ENCODE measurements around the gene LAMTOR2.

DNA sequence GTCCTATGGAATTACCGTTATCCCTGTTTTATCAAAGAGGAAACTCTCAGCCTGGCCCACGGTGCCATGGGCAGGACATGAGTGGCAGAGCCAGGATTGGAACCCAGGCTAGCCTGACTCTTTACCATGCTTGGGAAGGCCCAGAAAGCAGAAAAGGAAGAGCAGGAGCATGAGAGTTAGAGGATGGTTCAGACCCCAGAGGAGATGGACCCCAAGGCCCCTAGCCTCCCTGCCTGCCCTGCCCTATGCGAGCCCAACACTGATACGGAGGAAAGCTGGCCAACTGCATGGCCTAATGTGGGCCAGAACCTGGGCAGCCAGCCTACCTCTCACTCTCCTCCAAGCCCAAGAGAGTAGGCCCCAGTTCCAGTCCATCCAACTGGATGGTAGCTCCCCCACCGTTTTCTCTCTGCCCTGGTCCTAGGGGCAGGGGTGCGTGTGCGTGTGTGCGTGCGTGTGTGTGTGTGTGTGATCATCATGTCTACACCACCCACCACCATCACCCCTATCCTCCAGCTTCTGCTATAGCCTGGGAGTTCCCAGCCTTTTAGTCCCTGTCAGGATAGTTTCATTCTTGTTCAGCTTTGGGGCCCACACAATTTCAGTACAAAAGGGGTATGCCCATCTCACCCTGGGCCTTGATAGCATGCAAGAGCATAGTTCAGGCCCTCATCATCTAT, 43.1 kb downstream of the LAMTOR2 start:
- TF ChIP-seq, protein P1, sequence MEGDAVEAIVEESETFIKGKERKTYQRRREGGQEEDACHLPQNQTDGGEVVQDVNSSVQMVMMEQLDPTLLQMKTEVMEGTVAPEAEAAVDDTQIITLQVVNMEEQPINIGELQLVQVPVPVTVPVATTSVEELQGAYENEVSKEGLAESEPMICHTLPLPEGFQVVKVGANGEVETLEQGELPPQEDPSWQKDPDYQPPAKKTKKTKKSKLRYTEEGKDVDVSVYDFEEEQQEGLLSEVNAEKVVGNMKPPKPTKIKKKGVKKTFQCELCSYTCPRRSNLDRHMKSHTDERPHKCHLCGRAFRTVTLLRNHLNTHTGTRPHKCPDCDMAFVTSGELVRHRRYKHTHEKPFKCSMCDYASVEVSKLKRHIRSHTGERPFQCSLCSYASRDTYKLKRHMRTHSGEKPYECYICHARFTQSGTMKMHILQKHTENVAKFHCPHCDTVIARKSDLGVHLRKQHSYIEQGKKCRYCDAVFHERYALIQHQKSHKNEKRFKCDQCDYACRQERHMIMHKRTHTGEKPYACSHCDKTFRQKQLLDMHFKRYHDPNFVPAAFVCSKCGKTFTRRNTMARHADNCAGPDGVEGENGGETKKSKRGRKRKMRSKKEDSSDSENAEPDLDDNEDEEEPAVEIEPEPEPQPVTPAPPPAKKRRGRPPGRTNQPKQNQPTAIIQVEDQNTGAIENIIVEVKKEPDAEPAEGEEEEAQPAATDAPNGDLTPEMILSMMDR (IDR thresholded peaks at IDR 0.05): no peak
- TF ChIP-seq EZH2 (IDR thresholded peaks at IDR 0.05): no peak

Measured in neural progenitor cell (in vitro differentiated cells).